Uterus (tissue), 2 donors: ENCODE data around the gene S100B.

Experiments used
- CTCF ChIP-seq, 4 experiments: fragments of 200-600 bp in 2 of 4; fragments of 450-650 bp in 2 of 4; sonication (generic) in 2 of 4; IDR thresholded peaks; one replicate each; pipeline ENCODE4 v1.5.1; 2016 to 2019; ENCODE audit warnings: antibody characterized with exemption in 4 of 4, mild to moderate bottlenecking in 2 of 4, moderate library complexity in 1 of 4
- POLR2A ChIP-seq, 2 donors: fragments of 450-650 bp; IDR thresholded peaks; one replicate each; pipeline ENCODE4 v1.6.1; 2016; ENCODE audit warnings: antibody characterized with exemption in 2 of 2, mild to moderate bottlenecking in 1 of 2, moderate library complexity in 1 of 2

- TF ChIP-seq POLR2A (IDR thresholded peaks at IDR 0.05): no peak
- no peak for TF ChIP-seq CTCF (IDR thresholded peaks at IDR 0.05)
Observed at GRCh38 chr21:46549650-46550049, 55.2 kb downstream of the S100B start.
